Left renal pelvis (tissue), 4 donors: ENCODE data around the gene GPR171. TPM values are rescaled to one million over a fixed set of nuclear protein-coding genes. Genes with fewer than 3 reads are reported as not detected.

Experiments
- DNase-seq, 4 donors: peaks; one replicate each; pipeline ENCODE4 v3.0.0-alpha.2; 2013; ENCODE audit warnings: low read depth in 4 of 4, low spot score in 3 of 4
- polyA plus RNA-seq, 4 donors: library from polyadenylated mRNA; unstranded; fragments of 120-200 nt; gene quantifications; one replicate each; pipeline ENCODE4 v1.2.1, GENCODE V29; 2013; ENCODE audit not compliant: insufficient read length in 4 of 4

GPR171 gene
- polyA plus RNA-seq, 4 donors: 0.24 to 0.48 TPM; not detected in 2

DNA sequence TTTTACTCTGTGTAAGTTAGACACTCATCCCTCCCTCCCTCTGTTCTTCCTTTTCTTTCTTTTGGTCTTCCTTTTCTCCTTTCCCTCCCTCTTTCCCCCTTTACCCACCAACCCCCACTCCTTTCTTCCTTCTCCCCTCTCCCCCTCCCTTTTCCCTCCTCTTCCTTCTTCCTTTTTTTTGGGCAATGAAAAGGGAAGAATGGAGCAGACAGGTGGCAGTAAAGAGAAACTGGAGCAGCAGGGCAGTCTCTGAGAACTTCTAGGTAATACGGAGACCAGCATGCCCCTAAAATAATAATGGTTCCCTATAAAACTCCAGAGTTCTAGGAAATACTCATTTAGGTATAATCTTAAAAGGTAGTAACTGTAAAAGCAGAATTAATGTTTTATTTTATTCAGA is 11.4 kb upstream of the GPR171 start:
- DNase-seq: no peak

DNA sequence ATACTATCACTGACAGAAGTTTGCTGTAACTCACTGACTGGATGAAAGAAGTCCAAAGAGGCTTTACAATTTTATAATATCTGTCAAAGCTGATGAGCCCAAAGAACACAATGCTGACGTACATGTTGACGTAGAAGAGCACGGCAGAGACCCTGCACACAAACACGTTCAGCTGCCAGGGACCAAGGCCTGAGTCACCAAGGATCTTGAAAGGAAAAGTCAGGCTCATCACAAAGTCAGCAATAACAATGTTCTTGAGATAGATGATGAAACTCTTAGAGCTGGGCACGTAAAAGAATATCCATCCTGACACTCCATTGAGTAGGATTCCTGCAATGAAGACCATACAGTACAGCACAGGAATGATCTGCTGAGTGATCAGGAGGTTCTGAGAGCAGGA is 10.9 kb upstream of the GPR171 start:
- no peak for DNase-seq

- DNase-seq: no peak
Measured at GRCh38 chr3:151213151-151213550, 10.1 kb upstream of the GPR171 start.

GRCh38 chr3:151210676-151211381 is 7.8 kb upstream of the GPR171 start:
- no peak for DNase-seq

DNA sequence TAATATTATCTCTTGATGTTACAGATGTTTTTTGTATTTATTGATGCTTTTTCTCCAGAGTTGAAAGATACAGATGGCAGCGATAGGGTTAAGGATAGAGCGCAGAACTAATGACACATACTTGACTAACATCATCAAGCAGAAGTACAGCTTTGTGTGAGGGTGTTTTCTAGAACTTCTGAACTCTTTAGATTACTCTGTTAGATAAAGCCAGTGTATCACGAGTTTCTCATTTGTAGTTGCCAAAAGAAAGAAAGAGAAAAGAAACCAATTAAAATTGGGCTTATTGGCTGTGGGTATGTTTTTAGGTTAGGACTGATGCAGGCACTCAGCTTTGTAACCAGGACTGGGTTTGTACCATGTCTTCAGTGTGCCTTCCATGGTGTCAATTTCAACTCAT is 6.6 kb upstream of the GPR171 start:
- no peak for DNase-seq

DNA sequence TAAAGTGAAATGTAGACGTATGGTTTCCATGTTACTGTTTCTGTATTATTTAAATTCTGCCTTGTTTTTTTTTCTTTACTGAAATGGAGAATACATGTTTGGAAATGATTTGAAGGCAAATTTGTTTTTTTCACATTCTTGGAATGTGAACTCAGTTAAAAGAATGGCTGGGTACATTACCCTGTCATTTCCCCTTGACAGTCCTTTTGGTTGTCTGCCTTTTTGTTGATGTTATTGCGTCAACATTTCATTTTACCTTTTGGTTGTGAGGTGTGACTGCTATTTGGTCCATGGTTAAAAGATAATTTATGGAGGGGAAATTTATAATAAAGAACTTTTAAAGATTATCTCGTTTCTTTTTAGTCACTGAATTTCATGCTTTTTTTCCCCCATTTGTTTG is 3.2 kb upstream of the GPR171 start:
- no peak for DNase-seq

DNA sequence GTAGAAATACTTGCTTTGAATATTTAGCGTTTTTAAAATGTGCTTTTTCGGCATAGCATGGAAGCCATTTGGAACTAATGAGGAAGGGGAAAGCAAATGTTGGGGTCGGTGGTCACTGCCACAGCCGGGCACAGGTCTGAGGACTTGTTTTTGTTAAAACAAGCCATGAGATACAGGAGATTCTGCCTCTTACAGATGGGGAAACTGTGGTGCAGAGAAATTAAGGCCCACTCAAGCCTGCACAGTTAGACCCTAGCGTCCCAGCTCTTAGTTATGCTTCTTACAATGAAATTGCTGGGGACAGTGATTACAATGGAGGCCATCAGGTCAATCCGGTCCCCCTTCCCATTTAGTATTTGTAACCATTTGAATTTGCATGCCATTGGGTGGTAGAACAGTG is 2.5 kb upstream of the GPR171 start:
- DNase-seq: no peak

DNA sequence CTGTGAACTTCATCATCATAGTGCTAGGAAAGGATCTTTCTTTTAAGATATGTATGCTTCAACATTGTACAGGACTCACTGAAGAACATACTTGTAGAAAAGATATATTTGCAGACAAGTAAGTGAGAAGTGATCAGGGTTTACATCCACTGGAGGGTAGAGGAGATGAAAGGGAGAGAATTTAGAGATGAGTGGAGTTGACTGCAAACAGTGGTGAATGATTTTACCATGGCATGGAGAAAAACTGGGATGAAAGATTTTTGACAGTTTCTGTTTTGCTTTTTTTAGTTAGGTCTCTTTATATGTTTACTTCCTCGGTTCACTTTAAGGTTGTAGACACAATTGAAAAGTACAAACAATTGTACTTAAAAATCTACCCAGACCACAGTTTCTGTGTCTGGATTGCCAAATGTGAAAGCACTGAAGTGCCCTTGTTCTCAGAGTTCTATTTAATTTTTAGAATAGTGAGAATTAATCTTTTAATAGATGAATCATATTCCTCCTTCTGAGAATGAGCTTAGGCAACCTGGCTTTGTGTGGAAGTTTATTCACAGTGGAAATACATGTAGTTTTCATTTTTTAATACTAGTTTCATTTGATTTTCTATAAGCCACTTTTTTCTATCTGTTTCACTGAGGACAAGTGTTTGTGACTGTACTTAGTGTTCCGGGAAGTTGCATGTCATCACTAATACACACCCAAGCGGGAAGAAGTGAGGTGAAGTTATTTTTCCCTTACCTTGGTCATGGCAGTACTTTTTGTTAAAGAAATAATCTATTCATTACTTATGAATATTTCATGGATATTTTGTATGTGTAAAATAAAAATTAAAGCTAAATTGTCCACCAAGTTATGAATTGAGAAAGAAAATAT is 1.8 kb upstream of the GPR171 start:
- DNase-seq: no peak

DNA sequence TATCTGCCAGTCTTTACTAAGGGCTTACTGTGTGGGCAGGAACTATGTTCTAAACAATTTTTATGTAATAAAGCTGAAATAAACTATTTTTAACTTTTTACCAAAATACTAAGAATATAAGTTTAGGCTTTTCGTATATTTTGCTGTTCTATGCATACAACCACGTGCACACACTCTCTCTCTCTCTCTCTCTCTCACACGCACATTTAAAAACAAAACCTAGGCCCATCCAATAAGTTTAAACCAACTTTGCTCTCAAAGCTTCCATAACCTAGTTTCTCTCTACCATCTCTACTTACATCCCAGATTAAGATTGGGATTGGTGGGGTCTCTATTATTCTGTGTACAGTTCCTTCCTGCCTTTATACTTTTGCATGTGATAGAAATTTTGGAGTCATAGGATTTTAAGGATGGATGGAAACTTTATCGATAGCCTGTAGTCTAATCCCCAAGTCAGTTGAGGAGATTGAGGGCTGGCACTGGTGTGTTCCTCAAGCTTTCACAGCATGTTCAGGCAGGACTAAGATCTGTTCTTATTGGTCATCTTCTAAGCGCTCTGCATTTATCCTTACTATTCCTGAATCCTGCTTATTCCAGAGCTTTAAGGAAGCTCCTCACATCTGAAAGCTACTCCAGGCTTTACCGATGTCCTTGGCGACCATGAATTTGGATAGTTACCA is 1.8 kb downstream of the GPR171 start:
- no peak for DNase-seq

GRCh38 chr3:151200586-151200985 is 2.4 kb downstream of the GPR171 start:
- DNase-seq: no peak

DNA sequence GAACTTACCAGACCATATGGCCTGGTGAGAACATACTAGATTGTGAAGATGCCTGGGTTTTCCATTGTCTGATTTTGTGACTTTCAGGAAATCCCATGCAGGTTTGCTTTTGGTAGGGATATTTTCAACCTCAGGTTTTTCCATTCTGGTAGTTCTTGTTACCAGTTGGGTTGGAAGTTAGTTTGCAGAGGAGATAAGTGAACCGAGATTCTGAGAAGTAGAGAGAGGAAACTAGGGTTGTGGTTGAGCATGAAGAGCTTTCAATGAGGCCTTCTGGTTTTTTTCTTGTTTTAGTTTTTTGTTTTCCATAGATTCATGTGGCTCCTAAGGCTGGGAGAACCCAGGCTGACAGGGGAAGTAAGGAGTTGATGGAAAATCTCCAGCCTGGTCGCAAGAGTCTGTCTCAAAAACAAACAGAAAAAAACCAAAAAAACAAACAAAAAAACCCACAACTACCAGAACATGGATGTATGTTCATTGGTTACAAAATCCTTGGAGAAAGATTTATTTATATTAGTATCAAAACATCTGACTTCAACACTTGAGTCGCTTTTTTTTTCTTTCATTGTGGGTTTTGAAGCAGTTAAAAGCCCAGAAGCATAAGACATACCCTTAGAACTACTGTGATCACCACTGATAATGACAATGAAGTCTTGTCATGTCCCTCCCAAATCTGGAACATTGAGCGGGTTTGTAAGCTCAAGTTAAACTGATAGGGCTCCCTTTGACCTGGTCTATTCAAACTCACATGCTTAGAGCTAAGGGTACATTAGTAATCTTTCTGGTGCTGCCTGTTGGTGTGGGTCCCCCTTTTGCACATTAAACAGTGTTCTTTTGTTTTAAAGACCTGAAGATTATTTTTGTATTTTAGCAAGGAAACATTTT is 3.2 kb downstream of the GPR171 start:
- no peak for DNase-seq

GRCh38 chr3:151198849-151199248 is 4.2 kb downstream of the GPR171 start:
- DNase-seq: no peak

GRCh38 chr3:151197981-151198767 is 4.8 kb downstream of the GPR171 start:
- DNase-seq: no peak

GRCh38 chr3:151197228-151197627 is 5.8 kb downstream of the GPR171 start:
- no peak for DNase-seq

- DNase-seq: no peak
Measured at GRCh38 chr3:151196434-151196833, 6.6 kb downstream of the GPR171 start.

DNA sequence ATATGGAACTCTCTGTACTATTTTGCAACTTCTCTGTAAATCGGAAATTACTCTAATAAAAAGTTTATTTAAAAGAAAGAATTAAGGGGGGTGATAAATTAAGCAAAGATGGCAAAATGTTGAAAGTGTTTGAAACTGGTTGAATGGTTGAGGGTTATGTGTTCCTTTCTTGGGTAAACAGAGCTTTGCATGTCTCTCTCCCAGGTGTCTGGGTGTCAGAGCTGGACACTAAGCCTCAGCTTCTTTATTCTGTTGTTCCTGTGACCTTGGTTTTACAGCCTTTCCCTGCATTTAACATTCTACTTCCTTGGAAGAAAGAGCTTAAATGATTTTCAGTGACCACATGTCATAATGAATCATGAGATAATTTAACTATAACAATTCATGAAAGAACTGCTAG is 7.2 kb downstream of the GPR171 start:
- DNase-seq: no peak

- DNase-seq: no peak
Measured at GRCh38 chr3:151192545-151192944, 10.5 kb downstream of the GPR171 start.

GRCh38 chr3:151191095-151191494 is 11.9 kb downstream of the GPR171 start:
- no peak for DNase-seq

- DNase-seq: no peak
Measured at GRCh38 chr3:151183265-151183671, 19.7 kb downstream of the GPR171 start.
